ENCODE data around the gene CCNA2.

Gene CCNA2

GRCh38 chr4:121773883-121774282 is 49.8 kb downstream of the CCNA2 start:
- DNase-seq (ENCODE audit: low read depth in 2 of 2): no peak

GRCh38 chr4:121771869-121772268 is 51.8 kb downstream of the CCNA2 start:
- DNase-seq (ENCODE audit: low read depth in 2 of 2): no peak

GRCh38 chr4:121769341-121769740 is 54.3 kb downstream of the CCNA2 start:
- DNase-seq (ENCODE audit: low read depth in 2 of 2): no peak

GRCh38 chr4:121767166-121767565 is 56.5 kb downstream of the CCNA2 start:
- no peak for DNase-seq (ENCODE audit: low read depth in 2 of 2)

Data from stimulated activated CD4-positive, alpha-beta T cell treated with anti-CD3 and anti-CD28 coated beads, Interleukin-15, amount 100 ng/mL, for 48 hours (primary cell).